ENCODE results near the gene SLC41A1.

DNA sequence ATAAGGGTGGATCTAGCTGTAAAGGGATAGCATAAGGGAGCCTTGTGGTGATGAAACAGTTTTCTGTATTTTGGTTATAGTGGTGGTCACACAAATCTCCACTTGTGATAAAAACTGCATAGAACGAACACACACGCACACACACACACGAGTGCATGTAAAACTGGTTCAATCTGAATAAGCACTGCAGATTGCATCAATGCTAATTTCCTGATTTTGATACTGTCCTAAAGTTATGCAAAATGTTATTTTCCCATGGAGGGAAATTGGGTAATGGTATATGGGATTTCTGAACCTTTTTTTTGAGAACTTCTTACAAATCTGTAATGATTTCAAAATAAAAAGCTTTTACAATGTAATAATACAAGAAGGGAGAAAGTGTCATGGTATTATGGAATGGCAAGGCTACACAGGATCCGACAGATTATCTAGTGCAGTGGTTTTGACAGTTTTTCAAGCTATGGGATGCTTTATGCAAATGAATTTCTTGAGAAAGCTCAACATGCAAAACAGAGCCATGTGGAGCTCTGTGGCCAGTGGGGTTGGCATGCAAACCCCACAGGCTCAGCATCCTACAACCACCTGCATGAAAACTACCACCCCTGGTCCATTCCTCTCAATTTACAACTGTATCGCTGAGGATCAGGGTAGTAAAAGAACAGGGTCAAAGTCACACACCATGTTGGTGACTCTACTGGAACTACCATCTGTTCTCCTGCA, 18.8 kb downstream of the SLC41A1 start:
- TF ChIP-seq, protein P1, sequence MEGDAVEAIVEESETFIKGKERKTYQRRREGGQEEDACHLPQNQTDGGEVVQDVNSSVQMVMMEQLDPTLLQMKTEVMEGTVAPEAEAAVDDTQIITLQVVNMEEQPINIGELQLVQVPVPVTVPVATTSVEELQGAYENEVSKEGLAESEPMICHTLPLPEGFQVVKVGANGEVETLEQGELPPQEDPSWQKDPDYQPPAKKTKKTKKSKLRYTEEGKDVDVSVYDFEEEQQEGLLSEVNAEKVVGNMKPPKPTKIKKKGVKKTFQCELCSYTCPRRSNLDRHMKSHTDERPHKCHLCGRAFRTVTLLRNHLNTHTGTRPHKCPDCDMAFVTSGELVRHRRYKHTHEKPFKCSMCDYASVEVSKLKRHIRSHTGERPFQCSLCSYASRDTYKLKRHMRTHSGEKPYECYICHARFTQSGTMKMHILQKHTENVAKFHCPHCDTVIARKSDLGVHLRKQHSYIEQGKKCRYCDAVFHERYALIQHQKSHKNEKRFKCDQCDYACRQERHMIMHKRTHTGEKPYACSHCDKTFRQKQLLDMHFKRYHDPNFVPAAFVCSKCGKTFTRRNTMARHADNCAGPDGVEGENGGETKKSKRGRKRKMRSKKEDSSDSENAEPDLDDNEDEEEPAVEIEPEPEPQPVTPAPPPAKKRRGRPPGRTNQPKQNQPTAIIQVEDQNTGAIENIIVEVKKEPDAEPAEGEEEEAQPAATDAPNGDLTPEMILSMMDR (conservative IDR thresholded peaks at IDR 0.05; ENCODE audit: low read length): no peak
- TF ChIP-seq EZH2phosphoT487 (IDR thresholded peaks at IDR 0.05; ENCODE audit: borderline replicate concordance): no peak

Measured in Loucy (cell line).